ENCODE results near the gene VWA2.

DNA sequence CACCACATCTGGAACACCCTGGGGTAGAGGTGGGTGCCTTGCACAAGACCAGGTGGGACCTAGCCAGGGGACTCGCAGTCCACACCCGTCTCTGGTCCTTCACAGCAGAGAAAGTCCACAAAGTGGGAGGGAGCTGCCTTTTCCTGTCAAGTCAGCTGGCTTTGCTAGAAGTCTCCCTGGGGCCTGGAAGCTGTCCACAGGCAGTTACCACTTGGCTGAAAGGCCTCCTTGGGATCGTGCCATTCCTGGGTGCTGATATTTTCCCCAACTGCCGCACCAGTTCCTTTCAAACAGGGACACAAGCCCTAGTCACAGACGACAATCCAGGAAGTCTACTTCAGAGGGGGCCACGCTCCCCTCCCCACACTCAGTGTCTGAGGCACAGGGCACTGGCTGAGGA lies 89.8 kb downstream of the VWA2 start:
- TF ChIP-seq, protein P1, sequence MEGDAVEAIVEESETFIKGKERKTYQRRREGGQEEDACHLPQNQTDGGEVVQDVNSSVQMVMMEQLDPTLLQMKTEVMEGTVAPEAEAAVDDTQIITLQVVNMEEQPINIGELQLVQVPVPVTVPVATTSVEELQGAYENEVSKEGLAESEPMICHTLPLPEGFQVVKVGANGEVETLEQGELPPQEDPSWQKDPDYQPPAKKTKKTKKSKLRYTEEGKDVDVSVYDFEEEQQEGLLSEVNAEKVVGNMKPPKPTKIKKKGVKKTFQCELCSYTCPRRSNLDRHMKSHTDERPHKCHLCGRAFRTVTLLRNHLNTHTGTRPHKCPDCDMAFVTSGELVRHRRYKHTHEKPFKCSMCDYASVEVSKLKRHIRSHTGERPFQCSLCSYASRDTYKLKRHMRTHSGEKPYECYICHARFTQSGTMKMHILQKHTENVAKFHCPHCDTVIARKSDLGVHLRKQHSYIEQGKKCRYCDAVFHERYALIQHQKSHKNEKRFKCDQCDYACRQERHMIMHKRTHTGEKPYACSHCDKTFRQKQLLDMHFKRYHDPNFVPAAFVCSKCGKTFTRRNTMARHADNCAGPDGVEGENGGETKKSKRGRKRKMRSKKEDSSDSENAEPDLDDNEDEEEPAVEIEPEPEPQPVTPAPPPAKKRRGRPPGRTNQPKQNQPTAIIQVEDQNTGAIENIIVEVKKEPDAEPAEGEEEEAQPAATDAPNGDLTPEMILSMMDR (optimal IDR thresholded peaks at IDR 0.05 in 1 of 3, IDR thresholded peaks at IDR 0.05 in 1 of 3, conservative IDR thresholded peaks at IDR 0.05 in 1 of 3; ENCODE audit: extremely low read depth in 1 of 3, insufficient read depth in 2 of 3, low read length in 3 of 3), result no peak
- TF ChIP-seq EZH2 (IDR thresholded peaks at IDR 0.05; ENCODE audit: low read length), result no peak

Measured in keratinocyte (primary cell).